Ovary (tissue), 3 donors: ENCODE measurements around the gene AEN.

Experiments used
- CTCF ChIP-seq, 3 donors: fragments of 450-650 bp in 2 of 3; fragments of 200-600 bp in 1 of 3; IDR thresholded peaks; one replicate each; pipeline versions ENCODE4 v1.5.1 to v1.8.0; 2016 to 2022; ENCODE audit warnings: antibody characterized with exemption in 3 of 3, mild to moderate bottlenecking in 1 of 3
- EP300 ChIP-seq: sonication (generic); formaldehyde crosslinking; IDR thresholded peaks from one replicate; pipeline ENCODE4 v1.6.1; 2017; ENCODE audit warnings: antibody characterized with exemption
- POLR2A ChIP-seq: fragments of 450-650 bp; IDR thresholded peaks from one replicate; pipeline ENCODE4 v1.6.1; 2017; ENCODE audit warnings: antibody characterized with exemption, mild to moderate bottlenecking, moderate library complexity
- donor health status: DM: no; HTN: no; CAD: no.

- TF ChIP-seq POLR2A = no peak
- TF ChIP-seq CTCF (IDR thresholded peaks at IDR 0.05) = no peak
- no peak for TF ChIP-seq EP300
These were observed 28.8 kb downstream of the AEN start for GRCh38 chr15:88649753-88650551.
